SK-N-SH (cell line): ENCODE measurements around the gene PDYN.

Source experiments
- CTCF ChIP-seq: fragments of 200-600 bp; sonication (generic); IDR thresholded peaks from 2 replicates; pipeline ENCODE4 v1.6.1; 2017; ENCODE audit warnings: antibody characterized with exemption, mild to moderate bottlenecking, moderate library complexity
- EP300 ChIP-seq, 2 experiments: IDR thresholded peaks; 2 replicates each; pipeline versions ENCODE4 v1.4.0 to v1.6.1; 2012; ENCODE audit warnings: borderline replicate concordance in 1 of 2, low read depth in 1 of 2, low read length in 1 of 2
- GABPA ChIP-seq: IDR thresholded peaks from 2 replicates; pipeline ENCODE4 v1.4.0; 2012; ENCODE audit warnings: low read depth, mild to moderate bottlenecking
- POLR2AphosphoS5 ChIP-seq: IDR thresholded peaks from 2 replicates; pipeline ENCODE4 v1.6.1; 2012; ENCODE audit warnings: low read depth, low read length
- RXRA ChIP-seq: IDR thresholded peaks from 2 replicates; pipeline ENCODE4 v1.4.0; 2012; ENCODE audit warnings: low read depth, mild to moderate bottlenecking, borderline replicate concordance

- TF ChIP-seq CTCF = no peak
- no peak for TF ChIP-seq GABPA
- no peak for TF ChIP-seq RXRA
- no peak for TF ChIP-seq POLR2AphosphoS5
- no peak for TF ChIP-seq EP300 (IDR thresholded peaks at IDR 0.05; ENCODE audit: borderline replicate concordance in 1 of 2, low read depth in 1 of 2, low read length in 1 of 2)
Measured at GRCh38 chr20:1940581-1940980, 53.3 kb downstream of the PDYN start.
